ENCODE data around the gene CIAO2B. TPM values are rescaled to one million over a fixed set of nuclear protein-coding genes. Genes with fewer than 3 reads are reported as not detected.

CIAO2B gene
- polyA plus RNA-seq, 3 donors = 121 to 140 (median 132) TPM

- no peak overlapping the region for H3K9ac ChIP-seq (ENCODE audit: insufficient read depth, low read length, poor library complexity, severe bottlenecking)
- H3K36me3 Mint-ChIP-seq = no peaks in the 10 kb centered on the region
Observed at GRCh38 chr16:66911801-66912200, 22.4 kb downstream of the CIAO2B start.

GRCh38 chr16:66911112-66911511, 23.1 kb downstream of the CIAO2B start:
- WGBS (ENCODE audit: insufficient coverage) = 77% methylated on average over 3 of the region's 5 CpGs
- Histone ChIP-seq H3K36me3 (replicated peaks in 1 of 2; ENCODE audit: control insufficient read depth in 1 of 2, insufficient read depth in 2 of 2, low read length in 2 of 2) (no peaks in the 10 kb centered on the region), H3K9ac (ENCODE audit: insufficient read depth, low read length, poor library complexity, severe bottlenecking) (no peak overlapping the region), H3K27me3 (ENCODE audit: control insufficient read depth in 2 of 2, insufficient read depth in 2 of 2, low read length in 2 of 2) (no peaks in the 10 kb centered on the region), H3K27ac (ENCODE audit: low read depth in 1 of 2, low read length in 2 of 2) (no peak overlapping the region), H3K79me2 (ENCODE audit: insufficient read depth, low read length) (no peaks in the 10 kb centered on the region), H3K4me1 (ENCODE audit: control insufficient read depth in 1 of 2, insufficient read depth in 2 of 2, low read length in 2 of 2) (no peaks in the 10 kb centered on the region), H3K9me3 (replicated peaks in 1 of 2; ENCODE audit: control insufficient read depth in 1 of 2, insufficient read depth in 1 of 2, low read length in 2 of 2) (no peaks in the 10 kb centered on the region), H3K4me3 (replicated peaks in 1 of 3; ENCODE audit: low read depth in 2 of 3, low read length in 3 of 3) (no peak overlapping the region), H2AFZ (ENCODE audit: insufficient read depth, low read depth, low read length, poor library complexity, severe bottlenecking) (no peak overlapping the region), H3K4me2 (replicated peaks; ENCODE audit: extremely low read depth, low read length, poor library complexity, severe bottlenecking) (no peak overlapping the region), H4K20me1 (ENCODE audit: insufficient read depth, low read length) (no peaks in the 10 kb centered on the region)
- Mint-ChIP-seq H3K36me3 (no peaks in the 10 kb centered on the region), H3K9me3 (no peaks in the 10 kb centered on the region), H3K27ac (no peak overlapping the region), H3K27me3 (ENCODE audit: low read depth in 3 of 3) (peaks cover 5 to 12% (median 10%) of the 10 kb centered on the region in 3 donors), H3K4me3 (no peak overlapping the region), H3K4me1 (no peaks in the 10 kb centered on the region)
- intact Hi-C loops (cut with micrococcal nuclease) = no loop called here
- no peak for DNase-seq
- TF ChIP-seq CTCF (IDR thresholded peaks at IDR 0.05) = no peak

More at GRCh38 chr16:66911801-66912200, 22.4 kb downstream of the CIAO2B start:
- no peak for DNase-seq
- 96% methylated on average over 8 of the region's 8 CpGs for WGBS (ENCODE audit: insufficient coverage)
- Mint-ChIP-seq H3K4me1 (no peaks in the 10 kb centered on the region), H3K4me3 (no peak overlapping the region), H3K27me3 (ENCODE audit: low read depth in 3 of 3) (peaks cover 5 to 7% (median 7%) of the 10 kb centered on the region in 3 donors), H3K9me3 (no peaks in the 10 kb centered on the region), H3K27ac (no peak overlapping the region)
- Histone ChIP-seq H3K4me3 (replicated peaks in 1 of 3; ENCODE audit: low read depth in 2 of 3, low read length in 3 of 3) (no peak overlapping the region), H2AFZ (ENCODE audit: insufficient read depth, low read depth, low read length, poor library complexity, severe bottlenecking) (no peak overlapping the region), H3K4me1 (ENCODE audit: control insufficient read depth in 1 of 2, insufficient read depth in 2 of 2, low read length in 2 of 2) (no peaks in the 10 kb centered on the region), H3K79me2 (ENCODE audit: insufficient read depth, low read length) (no peaks in the 10 kb centered on the region), H3K36me3 (replicated peaks in 1 of 2; ENCODE audit: control insufficient read depth in 1 of 2, insufficient read depth in 2 of 2, low read length in 2 of 2) (no peaks in the 10 kb centered on the region), H3K4me2 (replicated peaks; ENCODE audit: extremely low read depth, low read length, poor library complexity, severe bottlenecking) (no peak overlapping the region), H3K27me3 (ENCODE audit: control insufficient read depth in 2 of 2, insufficient read depth in 2 of 2, low read length in 2 of 2) (no peaks in the 10 kb centered on the region), H3K27ac (ENCODE audit: low read depth in 1 of 2, low read length in 2 of 2) (no peak overlapping the region), H4K20me1 (ENCODE audit: insufficient read depth, low read length) (no peaks in the 10 kb centered on the region), H3K9me3 (replicated peaks in 1 of 2; ENCODE audit: control insufficient read depth in 1 of 2, insufficient read depth in 1 of 2, low read length in 2 of 2) (no peaks in the 10 kb centered on the region)
- intact Hi-C loops (cut with micrococcal nuclease) = no loop called here
- no peak for TF ChIP-seq CTCF (IDR thresholded peaks at IDR 0.05)
